Right ventricle myocardium inferior (tissue), 1 donor: Measurements from ENCODE around the gene KLK15. TPM values are rescaled to one million over a fixed set of nuclear protein-coding genes. Genes with fewer than 3 reads are reported as not detected.

Experiments used
- ATAC-seq: fragments of 200-7000 bp; cut with Tn5 transposase; one replicate; pipeline ENCODE4 v1.9.1; 2020; ENCODE audit warnings: mild to moderate bottlenecking, moderate library complexity
- DNase-seq: peaks from one replicate; pipeline ENCODE4 v3.0.0; 2021; ENCODE audit errors: missing footprints
- intact Hi-C: fragments of 100-400 bp; cut with DNase I; formaldehyde crosslinking; loops from one replicate; pipeline ENCODE4 v1.11.0; 2022
- total RNA-seq: library from RNA; stranded (reverse); fragmentation: NEBNext Ultra II Directional; extraction: Animal tissue kit (Norgen Biotek cat#: 25700); gene quantifications from one replicate; pipeline ENCODE4 v1.2.1, GENCODE V29; 2021
- donor health status: DM: no; HTN: yes; CAD: no; lungs with severe emphysema.

The KLK15 gene
- total RNA-seq, 1 donor from 2014 or later = not detected

- no peak for ATAC-seq
- no peak for DNase-seq
- intact Hi-C loops = no loop called here
Measured at GRCh38 chr19:50850738-50851137, 17.4 kb upstream of the KLK15 start.

GRCh38 chr19:50844296-50844935 is 11.0 kb upstream of the KLK15 start:
- intact Hi-C loops = no loop called here
- DNase-seq (no peak), ATAC-seq (no peak)

- intact Hi-C loops = no loop called here
- ATAC-seq = no peak
- DNase-seq = no peak
Measured at GRCh38 chr19:50843701-50844221, 10.4 kb upstream of the KLK15 start.

- ATAC-seq = no peak
- no peak for DNase-seq
Measured at GRCh38 chr19:50843205-50843604, 9.8 kb upstream of the KLK15 start.

GRCh38 chr19:50842130-50842529 is 8.8 kb upstream of the KLK15 start:
- intact Hi-C loops = no loop called here
- no peak for ATAC-seq

More at GRCh38 chr19:50843205-50843604, 9.8 kb upstream of the KLK15 start:
- intact Hi-C loops = no loop called here

GRCh38 chr19:50839712-50840655 is 6.6 kb upstream of the KLK15 start:
- no peak for DNase-seq
- ATAC-seq = no peak
- intact Hi-C loops = no loop called here

More at GRCh38 chr19:50842130-50842529, 8.8 kb upstream of the KLK15 start:
- no peak for DNase-seq

GRCh38 chr19:50838239-50838638 is 4.9 kb upstream of the KLK15 start:
- ATAC-seq (no peak), DNase-seq (no peak)
- intact Hi-C loops = no loop called here

- ATAC-seq = no peak
- intact Hi-C loops = no loop called here
Measured at GRCh38 chr19:50837300-50837699, 3.9 kb upstream of the KLK15 start.

GRCh38 chr19:50836543-50837195 is 3.3 kb upstream of the KLK15 start:
- ATAC-seq (no peak), DNase-seq (no peak)
- intact Hi-C loops = no loop called here

More at GRCh38 chr19:50837300-50837699, 3.9 kb upstream of the KLK15 start:
- DNase-seq = no peak

GRCh38 chr19:50835785-50836542 is 2.6 kb upstream of the KLK15 start:
- ATAC-seq (peak; percentile 87), DNase-seq (peak; percentile 83)
- intact Hi-C loops = no loop called here

GRCh38 chr19:50835103-50835784 is 1.9 kb upstream of the KLK15 start:
- DNase-seq = no peak
- intact Hi-C loops = no loop called here
- no peak for ATAC-seq

- ATAC-seq (no peak), DNase-seq (no peak)
- intact Hi-C loops = no loop called here
Measured at GRCh38 chr19:50833802-50834167, 411 bp upstream of the KLK15 start.

GRCh38 chr19:50832666-50833065 is 708 bp downstream of the KLK15 start:
- intact Hi-C loops = no loop called here
- ATAC-seq = no peak
- no peak for DNase-seq

GRCh38 chr19:50831026-50831396 is 2.4 kb downstream of the KLK15 start:
- intact Hi-C loops = no loop called here
- ATAC-seq (no peak), DNase-seq (no peak)

- ATAC-seq (no peak), DNase-seq (no peak)
- intact Hi-C loops = no loop called here
Measured at GRCh38 chr19:50830266-50831025, 2.9 kb downstream of the KLK15 start.

- intact Hi-C loops = no loop called here
- no peak for ATAC-seq
- DNase-seq = no peak
Measured at GRCh38 chr19:50829801-50830200, 3.6 kb downstream of the KLK15 start.

- ATAC-seq (no peak), DNase-seq (no peak)
- intact Hi-C loops = no loop called here
Measured at GRCh38 chr19:50827476-50827875, 5.9 kb downstream of the KLK15 start.
